OCI-LY7 (cell line): ENCODE results near the gene FADS3. TPM values are rescaled to one million over a fixed set of nuclear protein-coding genes. Genes with fewer than 3 reads are reported as not detected.

Experiments used
- BruUV-seq: library from RNA; stranded (reverse); fragments of 400-500 nt; replicated peaks from 2 replicates; lab custom pipeline; 2021; lab: Mats Ljungman, UMichigan
- CTCF ChIA-PET: fragments of 300-600 bp; sonication (Branson Sonifier 250); formaldehyde crosslinking; loops from one replicate; lab custom pipeline; 2022; ENCODE audit warnings: antibody characterized with exemption; ENCODE audit not compliant: unreplicated experiment; lab: Charles Lee
- POLR2A ChIA-PET: fragments of 300-600 bp; sonication (Branson Sonifier 250); formaldehyde crosslinking; loops from one replicate; lab custom pipeline; 2022; ENCODE audit warnings: antibody characterized with exemption; lab: Charles Lee
- DNase-seq: peaks from one replicate; pipeline ENCODE4 v3.0.0-alpha.2; 2015; ENCODE audit warnings: low spot score
- H2AFZ ChIP-seq: fragments of 200-600 bp; sonication (generic), shearing (Covaris generic); 2 replicates; pipeline ENCODE4 v1.6.1; 2014; ENCODE audit warnings: mild to moderate bottlenecking, antibody characterized with exemption, low read length, moderate library complexity
- H3K27ac ChIP-seq: fragments of 200-600 bp; sonication (generic); 2 replicates; pipeline ENCODE4 v1.5.1; 2014; ENCODE audit warnings: mixed run types, low read depth, mild to moderate bottlenecking, moderate library complexity, low read length, inconsistent platforms; ENCODE audit not compliant: poor library complexity, severe bottlenecking
- H3K36me3 ChIP-seq: fragments of 200-600 bp; sonication (generic); 2 replicates; pipeline ENCODE4 v1.6.1; 2014; ENCODE audit warnings: mild to moderate bottlenecking, antibody characterized with exemption, low read length, moderate library complexity, mixed read lengths; ENCODE audit not compliant: insufficient read depth
- H3K4me1 ChIP-seq: fragments of 200-600 bp; sonication (generic); 2 replicates; pipeline ENCODE4 v1.5.1; 2014; ENCODE audit warnings: mild to moderate bottlenecking, low read length; ENCODE audit not compliant: insufficient read depth, poor library complexity, severe bottlenecking
- H3K4me2 ChIP-seq: fragments of 200-600 bp; sonication (generic); 2 replicates; pipeline ENCODE4 v1.6.1; 2014; ENCODE audit warnings: mild to moderate bottlenecking, low read length
- H3K4me3 ChIP-seq: fragments of 200-600 bp; sonication (generic); 2 replicates; pipeline ENCODE4 v1.5.1; 2014; ENCODE audit warnings: mild to moderate bottlenecking, low read depth, low read length; ENCODE audit not compliant: poor library complexity, severe bottlenecking
- H3K79me2 ChIP-seq: fragments of 200-600 bp; sonication (generic); 2 replicates; pipeline ENCODE4 v1.6.1; 2016; ENCODE audit warnings: low read depth, mild to moderate bottlenecking, low read length, moderate library complexity, mixed read lengths; ENCODE audit not compliant: insufficient read depth
- H3K9me2 ChIP-seq: fragments of 200-600 bp; sonication (generic); 2 replicates; pipeline ENCODE4 v1.6.1; 2016; ENCODE audit warnings: mild to moderate bottlenecking, low read length, mixed read lengths; ENCODE audit not compliant: insufficient read depth
- H3K9me3 ChIP-seq: fragments of 200-600 bp; sonication (generic); 2 replicates; pipeline ENCODE4 v1.6.1; 2014; ENCODE audit warnings: mild to moderate bottlenecking, mixed run types, low read length, mixed read lengths
- H4K20me1 ChIP-seq: fragments of 200-600 bp; sonication (generic); 2 replicates; pipeline ENCODE4 v1.6.1; 2014; ENCODE audit warnings: mild to moderate bottlenecking, antibody characterized with exemption, low read length, moderate library complexity, mixed read lengths; ENCODE audit not compliant: insufficient read depth
- EZH2phosphoT487 ChIP-seq: fragments of 200-600 bp; sonication (generic); IDR thresholded peaks from 2 replicates; pipeline ENCODE4 v1.6.1; 2018; ENCODE audit warnings: low read depth, borderline replicate concordance, mild to moderate bottlenecking, mixed run types, antibody characterized with exemption, low read length, moderate library complexity, mixed read lengths
- intact Hi-C: fragments of 100-400 bp; cut with micrococcal nuclease; formaldehyde crosslinking; loops from one replicate; pipeline ENCODE4 v1.10.0; 2022; ENCODE audit not compliant: unreplicated experiment
- total RNA-seq, 2 experiments: library from RNA; depleted of rRNA in 1 of 2; stranded (reverse); fragments of >200 nt in 1 of 2; shearing (Covaris generic) in 1 of 2; gene quantifications; 2 replicates each; pipeline ENCODE4 v1.2.3, GENCODE V29; 2014 to 2022
- TF ChIP-seq, protein P1 (sequence below): fragments of 200-600 bp; sonication (generic); conservative IDR thresholded peaks from 2 replicates; pipeline ENCODE4 v1.5.1; 2014; ENCODE audit warnings: mild to moderate bottlenecking, antibody characterized with exemption, low read length, moderate library complexity, mixed read lengths

The FADS3 gene
- total RNA-seq, 2 experiments from 2014 or later, result 103 to 191 TPM

DNA sequence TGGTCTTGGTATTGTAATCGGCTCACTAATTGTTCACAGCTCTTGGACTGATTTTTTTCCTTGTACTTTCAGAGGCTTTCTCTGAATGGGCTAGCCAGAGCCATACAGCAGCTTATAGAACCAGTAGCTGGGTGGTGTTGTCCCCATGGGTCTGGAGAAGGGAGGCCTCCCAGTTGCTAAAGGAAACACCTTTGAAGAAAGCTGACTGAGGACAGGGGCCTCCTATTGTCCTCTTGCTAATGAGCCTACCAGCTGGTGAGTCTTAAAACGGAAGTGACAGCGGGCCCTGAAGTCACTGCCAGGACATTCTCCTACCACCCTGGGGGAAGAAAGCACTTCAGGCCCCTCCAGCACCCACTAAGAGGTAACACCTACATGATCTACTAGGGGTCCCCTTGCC, 9.9 kb downstream of the FADS3 start:
- H3K4me3 ChIP-seq, result peak overlapping the region; percentile 85
- H4K20me1 ChIP-seq, result no peaks in the 10 kb centered on the region
- BruUV-seq, result no TSS peak
- peaks cover 70% of the 10 kb centered on the region for H3K4me1 ChIP-seq
- H3K4me2 ChIP-seq, result peak overlapping the region; percentile 97
- H3K36me3 ChIP-seq, result peaks cover 27% of the 10 kb centered on the region
- peak; percentile 84 for DNase-seq
- POLR2A ChIA-PET, result interaction anchor here (1.5 to 2.4 kb wide), 2 partner anchors 10 to 17 kb away, joined by 10 to 11 read pairs; partner anchors contain the start of gene FADS3
- TF ChIP-seq EZH2phosphoT487, result no peak
- intact Hi-C loops, result no loop called here
- peaks cover 15% of the 10 kb centered on the region; the same call in 1 of the 2 replicates for H3K79me2 ChIP-seq
- CTCF ChIA-PET, result interaction anchor here (0.6 to 2.7 kb wide), 5 partner anchors 9 to 231 kb away, joined by 3 to 13 read pairs (median 4); partner anchors contain the start of genes FEN1 and TMEM258
- H3K9me3 ChIP-seq, result no peaks in the 10 kb centered on the region
- peak overlapping the region; percentile 39; the same call in 1 of the 2 replicates for H2AFZ ChIP-seq
- no peaks in the 10 kb centered on the region for H3K9me2 ChIP-seq
- peak overlapping the region; percentile 94 for H3K27ac ChIP-seq

DNA sequence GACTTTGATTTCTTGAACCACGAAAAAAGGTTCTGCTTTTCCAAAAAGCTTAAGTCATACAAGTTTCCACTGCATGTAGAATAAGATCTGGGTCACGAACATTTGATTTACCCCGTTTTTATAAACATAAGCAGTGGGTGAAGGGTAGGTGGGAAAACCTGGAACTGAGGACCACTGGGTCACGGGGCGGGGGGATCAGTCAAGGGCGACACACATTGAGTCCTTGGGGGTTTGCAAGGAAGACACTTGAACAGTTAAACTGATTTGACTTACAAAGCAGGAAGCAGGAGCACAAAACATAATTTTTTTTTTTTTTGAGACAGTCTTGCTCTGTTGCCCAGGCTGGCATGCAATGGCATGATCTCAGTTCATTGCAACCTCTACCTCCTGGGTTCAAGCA, 10.9 kb downstream of the FADS3 start:
- ChIA-PET POLR2A (interaction anchor here (0.7 to 2.4 kb wide), 7 partner anchors 10 to 259 kb away, joined by 3 to 11 read pairs (median 3); no protein-coding TSS in a partner anchor), CTCF (interaction anchor here (1.0 to 2.7 kb wide), 2 partner anchors 13 to 18 kb away, joined by 4 to 13 read pairs; no protein-coding TSS in a partner anchor)
- no peak for TF ChIP-seq EZH2phosphoT487
- TF ChIP-seq, protein P1, sequence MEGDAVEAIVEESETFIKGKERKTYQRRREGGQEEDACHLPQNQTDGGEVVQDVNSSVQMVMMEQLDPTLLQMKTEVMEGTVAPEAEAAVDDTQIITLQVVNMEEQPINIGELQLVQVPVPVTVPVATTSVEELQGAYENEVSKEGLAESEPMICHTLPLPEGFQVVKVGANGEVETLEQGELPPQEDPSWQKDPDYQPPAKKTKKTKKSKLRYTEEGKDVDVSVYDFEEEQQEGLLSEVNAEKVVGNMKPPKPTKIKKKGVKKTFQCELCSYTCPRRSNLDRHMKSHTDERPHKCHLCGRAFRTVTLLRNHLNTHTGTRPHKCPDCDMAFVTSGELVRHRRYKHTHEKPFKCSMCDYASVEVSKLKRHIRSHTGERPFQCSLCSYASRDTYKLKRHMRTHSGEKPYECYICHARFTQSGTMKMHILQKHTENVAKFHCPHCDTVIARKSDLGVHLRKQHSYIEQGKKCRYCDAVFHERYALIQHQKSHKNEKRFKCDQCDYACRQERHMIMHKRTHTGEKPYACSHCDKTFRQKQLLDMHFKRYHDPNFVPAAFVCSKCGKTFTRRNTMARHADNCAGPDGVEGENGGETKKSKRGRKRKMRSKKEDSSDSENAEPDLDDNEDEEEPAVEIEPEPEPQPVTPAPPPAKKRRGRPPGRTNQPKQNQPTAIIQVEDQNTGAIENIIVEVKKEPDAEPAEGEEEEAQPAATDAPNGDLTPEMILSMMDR, result no peak
- H3K4me2 ChIP-seq, result peak overlapping the region; percentile 97
- H3K4me1 ChIP-seq, result peaks cover 67% of the 10 kb centered on the region
- H3K9me3 ChIP-seq, result no peaks in the 10 kb centered on the region
- no peaks in the 10 kb centered on the region for H3K9me2 ChIP-seq
- H3K4me3 ChIP-seq, result peak overlapping the region; percentile 85
- DNase-seq, result peak; percentile 93
- H2AFZ ChIP-seq, result peak overlapping the region; percentile 45; the same call in 1 of the 2 replicates
- H3K27ac ChIP-seq, result peak overlapping the region; percentile 94
- intact Hi-C loops, result loop anchor here (1.0 kb wide), 1 partner anchor 11 kb away; the partner anchor contains the start of gene FADS3
- BruUV-seq, result no TSS peak
- peaks cover 15% of the 10 kb centered on the region; the same call in 1 of the 2 replicates for H3K79me2 ChIP-seq
- H3K36me3 ChIP-seq, result peaks cover 29% of the 10 kb centered on the region; the same call in 1 of the 2 replicates
- H4K20me1 ChIP-seq, result no peaks in the 10 kb centered on the region

DNA sequence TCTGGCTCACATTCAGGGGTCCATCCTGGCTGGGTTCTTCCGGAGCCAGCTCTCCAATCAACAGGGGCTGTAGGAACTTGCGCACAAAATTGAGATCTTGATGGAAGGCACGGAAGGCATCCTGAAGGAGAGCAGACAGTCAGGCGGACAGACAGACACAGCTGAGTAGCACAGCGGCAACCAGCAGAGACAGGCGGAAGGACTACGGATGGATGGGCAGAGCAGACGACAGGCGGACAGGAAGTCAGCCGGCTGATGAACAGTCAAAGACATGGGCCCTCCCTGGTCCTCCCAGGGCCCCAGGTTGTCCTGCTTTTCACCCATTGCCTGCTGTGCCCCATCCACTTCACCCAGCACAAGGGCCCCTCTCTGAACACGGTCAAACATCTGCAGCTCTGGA, 11.3 kb downstream of the FADS3 start:
- no peaks in the 10 kb centered on the region for H4K20me1 ChIP-seq
- H3K9me3 ChIP-seq, result no peaks in the 10 kb centered on the region
- BruUV-seq, result TSS peak; percentile 66
- DNase-seq, result peak; percentile 78
- peak overlapping the region; percentile 94 for H3K27ac ChIP-seq
- H3K9me2 ChIP-seq, result no peaks in the 10 kb centered on the region
- H2AFZ ChIP-seq, result peak overlapping the region; percentile 45; the same call in 1 of the 2 replicates
- CTCF ChIA-PET, result interaction anchor here (2.7 kb wide), 1 partner anchor 19 kb away, joined by 13 read pairs; no protein-coding TSS in a partner anchor
- H3K36me3 ChIP-seq, result peaks cover 29% of the 10 kb centered on the region; the same call in 1 of the 2 replicates
- TF ChIP-seq EZH2phosphoT487, result no peak
- TF ChIP-seq, protein P1, result no peak
- peak overlapping the region; percentile 97 for H3K4me2 ChIP-seq
- peaks cover 15% of the 10 kb centered on the region; the same call in 1 of the 2 replicates for H3K79me2 ChIP-seq
- POLR2A ChIA-PET, result interaction anchor here (0.7 to 2.4 kb wide), 7 partner anchors 10 to 260 kb away, joined by 3 to 11 read pairs (median 5); no protein-coding TSS in a partner anchor
- H3K4me1 ChIP-seq, result peaks cover 63% of the 10 kb centered on the region
- intact Hi-C loops, result loop anchor here (1.0 kb wide), 1 partner anchor 11 kb away; the partner anchor contains the start of gene FADS3
- peak overlapping the region; percentile 85 for H3K4me3 ChIP-seq
